H1 (cell line): Measurements from ENCODE around the gene TSKU. TPM values are rescaled to one million over a fixed set of nuclear protein-coding genes. Genes with fewer than 3 reads are reported as not detected.

Experiments
- CTCF ChIA-PET: fragments of 300-600 bp; sonication (Branson Sonifier 250); formaldehyde crosslinking; loops from one replicate; lab custom pipeline; 2021; ENCODE audit not compliant: partially characterized antibody; lab: Charles Lee
- POLR2A ChIA-PET: fragments of 300-600 bp; sonication (Branson Sonifier 250); formaldehyde crosslinking; loops from one replicate; lab custom pipeline; 2021; ENCODE audit warnings: inconsistent platforms; ENCODE audit not compliant: partially characterized antibody; lab: Charles Lee
- DNase-seq, 2 experiments: peaks; one replicate each; pipeline versions ENCODE4 v3.0.0 to v3.0.0-alpha.2; 2010 to 2022; ENCODE audit warnings: low spot score in 2 of 2, low read depth in 1 of 2, mixed read lengths in 1 of 2
- FAIRE-seq: peaks from 2 replicates; lab custom pipeline; 2011; peaks lifted over from hg19 to GRCh38; lab: Jason Lieb, UNC
- H2AFZ ChIP-seq: 2 replicates; pipeline ENCODE4 v1.8.1; 2012; ENCODE audit warnings: low read length, inconsistent platforms
- H2AK5ac ChIP-seq: 2 replicates; pipeline ENCODE4 v1.6.1; 2013; ENCODE audit warnings: low read depth, low read length
- H2BK120ac ChIP-seq: replicated peaks from 2 replicates; pipeline ENCODE3; 2013; ENCODE audit warnings: low read depth, low read length, inconsistent platforms
- H2BK12ac ChIP-seq: 2 replicates; pipeline ENCODE4 v1.6.1; 2013; ENCODE audit warnings: low read depth, low read length
- H2BK15ac ChIP-seq: 2 replicates; pipeline ENCODE4 v1.6.1; 2013; ENCODE audit warnings: low read length
- H2BK20ac ChIP-seq: 2 replicates; pipeline ENCODE4 v1.6.1; 2013; ENCODE audit warnings: low read length
- H2BK5ac ChIP-seq: 2 replicates; pipeline ENCODE4 v1.6.1; 2013; ENCODE audit warnings: low read depth, low read length
- H3K14ac ChIP-seq: 2 replicates; pipeline ENCODE4 v1.6.1; 2013; ENCODE audit warnings: inconsistent platforms; ENCODE audit not compliant: insufficient read length
- H3K18ac ChIP-seq: 2 replicates; pipeline ENCODE4 v1.6.1; 2013; ENCODE audit warnings: low read length; ENCODE audit errors: extremely low read depth
- H3K23ac ChIP-seq: 2 replicates; pipeline ENCODE4 v1.6.1; 2013; ENCODE audit warnings: inconsistent platforms; ENCODE audit not compliant: insufficient read length
- H3K23me2 ChIP-seq: 2 replicates; pipeline ENCODE4 v1.6.1; 2013; ENCODE audit warnings: low read depth, low read length
- H3K27ac ChIP-seq: 2 replicates; pipeline ENCODE4 v1.6.1; 2011; ENCODE audit warnings: low read depth, low read length, inconsistent platforms
- H3K27me3 ChIP-seq, 4 experiments: replicated peaks in 1 of 4; 1 replicate in 1 of 4; 2 replicates in 3 of 4; pipeline versions ENCODE4 v1.6.1 to v1.8.1; 2011 to 2013; ENCODE audit warnings: low read length in 3 of 4, mild to moderate bottlenecking in 3 of 4, inconsistent platforms in 2 of 4, mixed read lengths in 2 of 4, moderate library complexity in 1 of 4; ENCODE audit not compliant: control insufficient read depth in 3 of 4, insufficient read depth in 3 of 4; ENCODE audit errors: extremely low read depth in 1 of 4
- H3K36me3 ChIP-seq, 4 experiments: 2 replicates each; pipeline versions ENCODE4 v1.6.1 to v1.8.1; 2011 to 2013; ENCODE audit warnings: mild to moderate bottlenecking in 4 of 4, low read length in 3 of 4, moderate library complexity in 2 of 4, control low read depth in 1 of 4, inconsistent platforms in 1 of 4; ENCODE audit not compliant: insufficient read depth in 4 of 4, control insufficient read depth in 2 of 4
- H3K4ac ChIP-seq: replicated peaks from 2 replicates; pipeline ENCODE3; 2013; ENCODE audit warnings: low read length, low read depth, mixed read lengths, inconsistent platforms; ENCODE audit not compliant: insufficient read length
- H3K4me1 ChIP-seq, 4 experiments: replicated peaks in 1 of 4; 1 replicate in 1 of 4; 2 replicates in 3 of 4; pipeline versions ENCODE4 v1.6.1 to v1.8.1; 2011 to 2013; ENCODE audit warnings: low read length in 3 of 4, inconsistent platforms in 2 of 4, mixed read lengths in 1 of 4; ENCODE audit not compliant: insufficient read depth in 4 of 4, control insufficient read depth in 3 of 4
- H3K4me2 ChIP-seq, 2 experiments: 2 replicates each; pipeline versions ENCODE4 v1.6.1 to v1.8.1; 2011 to 2013; ENCODE audit warnings: low read depth in 2 of 2, low read length in 2 of 2, control low read depth in 1 of 2, inconsistent platforms in 1 of 2, mild to moderate bottlenecking in 1 of 2; ENCODE audit not compliant: insufficient read depth in 1 of 2
- H3K4me3 ChIP-seq, 4 experiments: fragments of 200-600, 300-600 bp in 1 of 4; sonication (generic), shearing (Covaris generic), sonication (Bioruptor Twin) in 1 of 4; 2 replicates each; pipeline versions ENCODE4 v1.5.1 to v1.8.1; 2011 to 2016; ENCODE audit warnings: low read length in 4 of 4, low read depth in 3 of 4, control low read depth in 2 of 4, inconsistent platforms in 2 of 4, mild to moderate bottlenecking in 2 of 4, mixed read lengths in 1 of 4, moderate library complexity in 1 of 4; ENCODE audit not compliant: insufficient read depth in 2 of 4; ENCODE audit errors: extremely low read depth in 1 of 4
- H3K56ac ChIP-seq: replicated peaks from 2 replicates; pipeline ENCODE3; 2013; ENCODE audit warnings: low read depth, mild to moderate bottlenecking, mixed read lengths, low read length, inconsistent platforms; ENCODE audit not compliant: insufficient read length
- H3K79me1 ChIP-seq: 2 replicates; pipeline ENCODE4 v1.6.1; 2013; ENCODE audit warnings: low read depth, low read length, control low read depth
- H3K79me2 ChIP-seq, 2 experiments: 2 replicates each; pipeline versions ENCODE4 v1.6.1 to v1.8.1; 2012 to 2013; ENCODE audit warnings: low read length in 2 of 2, mild to moderate bottlenecking in 2 of 2, inconsistent platforms in 1 of 2; ENCODE audit not compliant: insufficient read depth in 2 of 2, control insufficient read depth in 1 of 2
- H3K9ac ChIP-seq, 4 experiments: replicated peaks in 1 of 4; 1 replicate in 1 of 4; 2 replicates in 3 of 4; pipeline versions ENCODE4 v1.6.1 to v1.8.1; 2011 to 2013; ENCODE audit warnings: low read depth in 3 of 4, low read length in 3 of 4, control low read depth in 2 of 4, mild to moderate bottlenecking in 2 of 4, moderate library complexity in 2 of 4, inconsistent platforms in 1 of 4; ENCODE audit errors: extremely low read depth in 1 of 4
- H3K9me3 ChIP-seq, 2 experiments: 2 replicates each; pipeline versions ENCODE4 v1.6.1 to v1.8.1; 2012 to 2013; ENCODE audit warnings: mild to moderate bottlenecking in 2 of 2, moderate library complexity in 2 of 2, control low read depth in 1 of 2, inconsistent platforms in 1 of 2, low read depth in 1 of 2, low read length in 1 of 2, mixed read lengths in 1 of 2; ENCODE audit not compliant: insufficient read depth in 2 of 2
- H4K20me1 ChIP-seq, 2 experiments: replicated peaks in 1 of 2; 2 replicates each; pipeline versions ENCODE3 to v1.8.1; 2011 to 2013; ENCODE audit warnings: inconsistent platforms in 2 of 2, low read length in 2 of 2, mild to moderate bottlenecking in 1 of 2; ENCODE audit not compliant: insufficient read depth in 2 of 2, control insufficient read depth in 1 of 2
- H4K5ac ChIP-seq: 2 replicates; pipeline ENCODE4 v1.6.1; 2013; ENCODE audit warnings: low read length, low read depth, mixed read lengths, inconsistent platforms; ENCODE audit not compliant: insufficient read length
- H4K8ac ChIP-seq: 2 replicates; pipeline ENCODE4 v1.8.0; 2013; ENCODE audit warnings: mild to moderate bottlenecking, moderate library complexity, low read length, inconsistent platforms; ENCODE audit not compliant: insufficient read depth; ENCODE audit errors: extremely low read depth
- H4K91ac ChIP-seq: replicated peaks from 2 replicates; pipeline ENCODE3; 2013; ENCODE audit warnings: low read length, mixed read lengths, inconsistent platforms; ENCODE audit not compliant: insufficient read length
- ATF3 ChIP-seq: IDR thresholded peaks from 2 replicates; pipeline ENCODE4 v1.6.1; 2011; ENCODE audit warnings: low read depth, mild to moderate bottlenecking, low read length; ENCODE audit not compliant: insufficient read depth
- CTCF ChIP-seq, 3 experiments: IDR thresholded peaks; 1 replicate in 2 of 3; 2 replicates in 1 of 3; pipeline versions ENCODE4 v1.5.1 to v1.6.1; 2011; ENCODE audit warnings: low read length in 3 of 3, mild to moderate bottlenecking in 3 of 3, inconsistent platforms in 2 of 3, low read depth in 1 of 3, moderate library complexity in 1 of 3; ENCODE audit not compliant: insufficient read depth in 1 of 3; ENCODE audit errors: control extremely low read depth in 1 of 3
- E2F6 ChIP-seq: IDR thresholded peaks from 2 replicates; pipeline ENCODE4 v1.6.1; 2012; ENCODE audit warnings: inconsistent platforms
- RAD21 ChIP-seq, 2 experiments: IDR thresholded peaks in 1 of 2; conservative IDR thresholded peaks in 1 of 2; 2 replicates each; pipeline ENCODE4 v1.6.1; 2011; ENCODE audit warnings: low read depth in 2 of 2, low read length in 2 of 2, improper control_type of control experiment in 1 of 2, inconsistent platforms in 1 of 2, mild to moderate bottlenecking in 1 of 2, moderate library complexity in 1 of 2
- WGBS, 2 experiments: shearing (Covaris generic) in 1 of 2; methylation state at CpG; one replicate each; pipeline versions ENCODE4 v1.1.6 to v1.1.7; 2013 to 2015; ENCODE audit warnings: low lambda C conversion rate in 2 of 2, mixed read lengths in 2 of 2, inconsistent platforms in 1 of 2, low coverage in 1 of 2, missing lambda C conversion rate in 1 of 2; ENCODE audit not compliant: insufficient replicate concordance in 2 of 2, insufficient coverage in 1 of 2, insufficient read length in 1 of 2; ENCODE audit errors: extremely low coverage in 1 of 2, missing lambda C conversion rate in 1 of 2; 5-methylcytosine and 5-hydroxymethylcytosine counted together
- polyA plus RNA-seq, 7 experiments: library from polyadenylated mRNA; depleted of rRNA in 3 of 7; stranded (reverse) in 5 of 7; unstranded in 2 of 7; fragments of >200 nt in 5 of 7; fragments of 200-250 nt in 2 of 7; gene quantifications; 1 replicate in 5 of 7; 2 replicates in 1 of 7; 4 replicates in 1 of 7; pipeline versions ENCODE4 v1.2.1 to v1.2.3, GENCODE V29; 2011 to 2013; ENCODE audit warnings: missing spikeins in 2 of 7, mixed read lengths in 2 of 7
- total RNA-seq: library from RNA; stranded (reverse); fragmentation: NEBNext Ultra II Directional; extraction: Animal tissue kit (Norgen Biotek cat#: 25700); gene quantifications from 2 replicates; pipeline ENCODE4 v1.2.1, GENCODE V29; 2021

TSKU gene
- total and polyA plus RNA-seq, 2 of the 8 experiments (the other 6 are each of a cell fraction or from before 2014, with no cell fraction given), result 22.8 to 28.4 TPM

- TF ChIP-seq RAD21 (IDR thresholded peaks at IDR 0.05 in 1 of 2, conservative IDR thresholded peaks at IDR 0.05 in 1 of 2; ENCODE audit: low read depth in 2 of 2, low read length in 2 of 2) (peak; percentile 94 to 98), E2F6 (no peak), CTCF (IDR thresholded peaks at IDR 0.05; ENCODE audit: control extremely low read depth in 1 of 3, insufficient read depth in 1 of 3, low read depth in 1 of 3, low read length in 3 of 3) (peak; percentile 82 to 97 (median 91)), ATF3 (0 out of 2 replicates have a peak, but pooled peaks have one; percentile 29)
- no peak overlapping the region for H3K18ac ChIP-seq
- no peak overlapping the region for H3K23ac ChIP-seq
- H2BK20ac ChIP-seq, result no peak overlapping the region
- no peaks in the 10 kb centered on the region for H3K27me3 ChIP-seq
- WGBS, 2 experiments, result 43% methylated on average over 3 of the region's 3 CpGs; no CpG with 5 or more reads in 1 of the 2 experiments
- H3K9me3 ChIP-seq, result no peaks in the 10 kb centered on the region
- H4K5ac ChIP-seq, result no peak overlapping the region
- no peak overlapping the region for H2BK120ac ChIP-seq
- no peak overlapping the region for H3K14ac ChIP-seq
- H3K23me2 ChIP-seq, result no peaks in the 10 kb centered on the region
- no peak overlapping the region for H2BK5ac ChIP-seq
- no peaks in the 10 kb centered on the region for H4K20me1 ChIP-seq
- no peak overlapping the region for H2AK5ac ChIP-seq
- CTCF ChIA-PET, result interaction anchor here (0.7 to 2.3 kb wide), 19 partner anchors 9 to 201 kb away, joined by 3 to 17 read pairs (median 5); no protein-coding TSS in a partner anchor
- no peak overlapping the region for H4K91ac ChIP-seq
- no peak overlapping the region for H3K27ac ChIP-seq
- H2BK12ac ChIP-seq, result no peak overlapping the region
- POLR2A ChIA-PET, result interaction anchor here (1.3 kb wide), 1 partner anchor 33 kb away, joined by 3 read pairs; no protein-coding TSS in a partner anchor
- H3K4me3 ChIP-seq, result no peak overlapping the region
- H2BK15ac ChIP-seq, result no peak overlapping the region
- H3K4ac ChIP-seq, result no peak overlapping the region
- H3K79me1 ChIP-seq, result no peaks in the 10 kb centered on the region
- H3K79me2 ChIP-seq, result no peaks in the 10 kb centered on the region
- H3K4me2 ChIP-seq, result no peak overlapping the region
- DNase-seq (peak in 1 of 2 experiments; percentile 47), FAIRE-seq (peak; percentile 28)
- H2AFZ ChIP-seq, result no peak overlapping the region
- no peaks in the 10 kb centered on the region for H3K36me3 ChIP-seq
- H3K4me1 ChIP-seq, result peaks cover 0 to 4% (median 0%) of the 10 kb centered on the region in 4 experiments; a peak in 1 of 7 replicates
- no peak overlapping the region for H3K9ac ChIP-seq
- no peak overlapping the region for H3K56ac ChIP-seq
- no peak overlapping the region for H4K8ac ChIP-seq
These were observed 55.5 kb downstream of the TSKU start for GRCh38 chr11:76838678-76839068.
